HCT116 (cell line): ENCODE results near the gene NFASC. TPM values are rescaled to one million over a fixed set of nuclear protein-coding genes. Genes with fewer than 3 reads are reported as not detected.

Source experiments
- ATAC-seq: fragments of 200-7000 bp; cut with Tn5 transposase; 2 replicates; pipeline ENCODE4 v1.9.1; 2020; ENCODE audit warnings: mild to moderate bottlenecking, moderate library complexity
- BruUV-seq: library from RNA; stranded (reverse); fragments of 400-500 nt; replicated peaks from 2 replicates; lab custom pipeline; 2021; lab: Mats Ljungman, UMichigan
- CTCF ChIA-PET: fragments of 300-600 bp; sonication (Branson Sonifier 250); formaldehyde crosslinking; loops from one replicate; lab custom pipeline; 2021; ENCODE audit warnings: antibody characterized with exemption; lab: Charles Lee
- POLR2A ChIA-PET: fragments of 300-600, 350-600 bp; sonication (Branson Sonifier 250); formaldehyde crosslinking; loops from one replicate; lab custom pipeline; 2021; ENCODE audit warnings: antibody characterized with exemption; lab: Charles Lee
- RAD21 ChIA-PET, 2 experiments: fragments of 300-600 bp; sonication (Branson Sonifier 250); formaldehyde crosslinking; loops; one replicate each; lab custom pipeline; 2023; ENCODE audit warnings: low total read pairs in 2 of 2; ENCODE audit not compliant: uncharacterized antibody in 2 of 2, unreplicated experiment in 2 of 2, low non-redundant PET in 1 of 2; lab: Charles Lee
- DNase-seq: peaks from one replicate; pipeline ENCODE4 v3.0.0-alpha.2; 2010; ENCODE audit warnings: low read depth, low spot score
- H2AFZ ChIP-seq: fragments of 200-600 bp; shearing (Covaris generic), sonication (generic); 2 replicates; pipeline ENCODE4 v1.6.1; 2017; ENCODE audit warnings: low read depth, mixed run types, mixed read lengths, antibody characterized with exemption, low read length; ENCODE audit not compliant: poor library complexity, severe bottlenecking
- H3K27ac ChIP-seq: 2 replicates; pipeline ENCODE4 v1.5.1; 2012; ENCODE audit warnings: low read depth, low read length
- H3K27me3 ChIP-seq: fragments of 200-600 bp; sonication (generic); 2 replicates; pipeline ENCODE4 v1.6.1; 2016; ENCODE audit warnings: mixed run types, low read length, mixed read lengths; ENCODE audit not compliant: insufficient read depth
- H3K36me3 ChIP-seq, 2 experiments: fragments of 200-500 bp in 1 of 2; fragments of 200-600 bp in 1 of 2; sonication (Bioruptor generic) in 1 of 2; sonication (generic) in 1 of 2; 2 replicates each; pipeline versions ENCODE4 v1.5.1 to v1.6.1; 2014 to 2016; ENCODE audit warnings: low read length in 2 of 2, inconsistent platforms in 1 of 2, mixed read lengths in 1 of 2, mixed run types in 1 of 2; ENCODE audit not compliant: insufficient read depth in 2 of 2, control insufficient read depth in 1 of 2
- H3K4me1 ChIP-seq, 2 experiments: fragments of 200-600 bp in 1 of 2; sonication (generic) in 1 of 2; 2 replicates each; pipeline versions ENCODE4 v1.5.1 to v1.6.1; 2012 to 2017; ENCODE audit warnings: low read length in 2 of 2, inconsistent platforms in 1 of 2, mild to moderate bottlenecking in 1 of 2, mixed read lengths in 1 of 2, mixed run types in 1 of 2, moderate library complexity in 1 of 2; ENCODE audit not compliant: insufficient read depth in 2 of 2, control insufficient read depth in 1 of 2
- H3K4me2 ChIP-seq: fragments of 200-600 bp; sonication (generic); 2 replicates; pipeline ENCODE4 v1.6.1; 2017; ENCODE audit warnings: mixed run types, low read length, mixed read lengths
- H3K4me3 ChIP-seq, 2 experiments: fragments of 200-600 bp in 1 of 2; sonication (generic) in 1 of 2; replicated peaks in 1 of 2; 2 replicates each; pipeline ENCODE4 v1.5.1; 2011 to 2016; ENCODE audit warnings: low read length in 2 of 2, control low read depth in 1 of 2, low read depth in 1 of 2, mild to moderate bottlenecking in 1 of 2, mixed read lengths in 1 of 2, mixed run types in 1 of 2
- H3K79me2 ChIP-seq: fragments of 200-600 bp; sonication (generic); 2 replicates; pipeline ENCODE4 v1.6.1; 2017; ENCODE audit warnings: mild to moderate bottlenecking, mixed run types, low read length, moderate library complexity, mixed read lengths; ENCODE audit not compliant: insufficient read depth
- H3K9ac ChIP-seq: fragments of 200-600 bp; sonication (generic); 2 replicates; pipeline ENCODE4 v1.6.1; 2016; ENCODE audit warnings: low read length, mixed read lengths
- H3K9me2 ChIP-seq: fragments of 200-600 bp; sonication (generic), shearing (Covaris generic); 2 replicates; pipeline ENCODE4 v1.6.1; 2017; ENCODE audit warnings: mixed run types, mild to moderate bottlenecking, moderate library complexity; ENCODE audit not compliant: insufficient read depth
- H3K9me3 ChIP-seq, 2 experiments: fragments of 200-500 bp in 1 of 2; fragments of 200-600 bp in 1 of 2; sonication (Bioruptor generic) in 1 of 2; sonication (generic) in 1 of 2; 2 replicates each; pipeline ENCODE4 v1.6.1; 2014 to 2017; ENCODE audit warnings: low read length in 2 of 2, mixed read lengths in 2 of 2, inconsistent platforms in 1 of 2, low read depth in 1 of 2, mild to moderate bottlenecking in 1 of 2, mixed run types in 1 of 2, moderate library complexity in 1 of 2; ENCODE audit not compliant: control insufficient read depth in 1 of 2, insufficient read depth in 1 of 2
- H4K20me1 ChIP-seq: fragments of 200-600 bp; sonication (generic), shearing (Covaris generic); 2 replicates; pipeline ENCODE4 v1.6.1; 2017; ENCODE audit warnings: mixed run types, mild to moderate bottlenecking, moderate library complexity; ENCODE audit not compliant: insufficient read depth
- CTCF ChIP-seq, 3 experiments: fragments of 200-600 bp in 1 of 3; sonication (generic) in 1 of 3; IDR thresholded peaks in 2 of 3; conservative IDR thresholded peaks in 1 of 3; 2 replicates each; pipeline ENCODE4 v1.5.1; 2012 to 2017; ENCODE audit warnings: low read depth in 2 of 3, low read length in 2 of 3, antibody characterized with exemption in 1 of 3, borderline replicate concordance in 1 of 3, control low read depth in 1 of 3, mild to moderate bottlenecking in 1 of 3, mixed read lengths in 1 of 3, mixed run types in 1 of 3, moderate library complexity in 1 of 3; ENCODE audit not compliant: insufficient read depth in 1 of 3
- JUND ChIP-seq: IDR thresholded peaks from 2 replicates; pipeline ENCODE4 v1.6.1; 2012
- POLR2A ChIP-seq: IDR thresholded peaks from 2 replicates; pipeline ENCODE4 v1.7.0; 2011; ENCODE audit warnings: borderline replicate concordance; ENCODE audit not compliant: insufficient read depth, insufficient read length; ENCODE audit errors: extremely low read depth
- SP1 ChIP-seq: IDR thresholded peaks from 2 replicates; pipeline ENCODE4 v1.6.1; 2012; ENCODE audit warnings: low read depth
- ZNF274 ChIP-seq: fragments of 200-500 bp; sonication (Bioruptor generic); IDR thresholded peaks from 2 replicates; pipeline ENCODE4 v1.6.1; 2014; ENCODE audit warnings: mild to moderate bottlenecking, low read depth, low read length, inconsistent platforms
- intact Hi-C: fragments of 100-400 bp; cut with micrococcal nuclease; formaldehyde crosslinking; loops from 2 replicates; pipeline ENCODE4 v1.10.0; 2022
- total RNA-seq: library from RNA; stranded (reverse); gene quantifications from one replicate; pipeline ENCODE4 v1.2.1, GENCODE V29; 2021; ENCODE audit not compliant: unreplicated experiment
- TF ChIP-seq, protein P1 (sequence below): IDR thresholded peaks from 2 replicates; pipeline ENCODE4 v1.6.1; 2012; ENCODE audit warnings: low read depth

NFASC gene
- total RNA-seq, 1 experiment from 2014 or later = 0.57 TPM

- Histone ChIP-seq H3K79me2 (no peaks in the 10 kb centered on the region), H3K4me2 (no peak overlapping the region), H3K36me3 (no peaks in the 10 kb centered on the region), H3K27ac (no peak overlapping the region), H3K27me3 (no peaks in the 10 kb centered on the region; the same call in 1 of the 2 replicates), H3K9ac (no peak overlapping the region), H3K9me3 (no peaks in the 10 kb centered on the region), H3K4me1 (0 out of 4 replicates have a peak, but pooled peaks cover 0 to 3% of the 10 kb centered on the region in 2 experiments), H3K9me2 (no peaks in the 10 kb centered on the region), H2AFZ (no peak overlapping the region), H4K20me1 (no peaks in the 10 kb centered on the region), H3K4me3 (no peak overlapping the region)
- intact Hi-C loops = no loop called here
- CTCF ChIA-PET = interaction anchor here (1.1 kb wide), 1 partner anchor 27 kb away, joined by 3 read pairs; no protein-coding TSS in a partner anchor
- POLR2A ChIA-PET = interaction anchor here (1.2 kb wide), 1 partner anchor 21 kb away, joined by 3 read pairs; no protein-coding TSS in a partner anchor
- DNase-seq (no peak), ATAC-seq (no peak)
- TF ChIP-seq JUND (no peak), POLR2A (no peak), ZNF274 (no peak), CTCF (IDR thresholded peaks at IDR 0.05 in 2 of 3, conservative IDR thresholded peaks at IDR 0.05 in 1 of 3; ENCODE audit: borderline replicate concordance in 1 of 3, insufficient read depth in 1 of 3, low read depth in 2 of 3, low read length in 2 of 3) (no peak), SP1 (no peak)
- TF ChIP-seq, protein P1, sequence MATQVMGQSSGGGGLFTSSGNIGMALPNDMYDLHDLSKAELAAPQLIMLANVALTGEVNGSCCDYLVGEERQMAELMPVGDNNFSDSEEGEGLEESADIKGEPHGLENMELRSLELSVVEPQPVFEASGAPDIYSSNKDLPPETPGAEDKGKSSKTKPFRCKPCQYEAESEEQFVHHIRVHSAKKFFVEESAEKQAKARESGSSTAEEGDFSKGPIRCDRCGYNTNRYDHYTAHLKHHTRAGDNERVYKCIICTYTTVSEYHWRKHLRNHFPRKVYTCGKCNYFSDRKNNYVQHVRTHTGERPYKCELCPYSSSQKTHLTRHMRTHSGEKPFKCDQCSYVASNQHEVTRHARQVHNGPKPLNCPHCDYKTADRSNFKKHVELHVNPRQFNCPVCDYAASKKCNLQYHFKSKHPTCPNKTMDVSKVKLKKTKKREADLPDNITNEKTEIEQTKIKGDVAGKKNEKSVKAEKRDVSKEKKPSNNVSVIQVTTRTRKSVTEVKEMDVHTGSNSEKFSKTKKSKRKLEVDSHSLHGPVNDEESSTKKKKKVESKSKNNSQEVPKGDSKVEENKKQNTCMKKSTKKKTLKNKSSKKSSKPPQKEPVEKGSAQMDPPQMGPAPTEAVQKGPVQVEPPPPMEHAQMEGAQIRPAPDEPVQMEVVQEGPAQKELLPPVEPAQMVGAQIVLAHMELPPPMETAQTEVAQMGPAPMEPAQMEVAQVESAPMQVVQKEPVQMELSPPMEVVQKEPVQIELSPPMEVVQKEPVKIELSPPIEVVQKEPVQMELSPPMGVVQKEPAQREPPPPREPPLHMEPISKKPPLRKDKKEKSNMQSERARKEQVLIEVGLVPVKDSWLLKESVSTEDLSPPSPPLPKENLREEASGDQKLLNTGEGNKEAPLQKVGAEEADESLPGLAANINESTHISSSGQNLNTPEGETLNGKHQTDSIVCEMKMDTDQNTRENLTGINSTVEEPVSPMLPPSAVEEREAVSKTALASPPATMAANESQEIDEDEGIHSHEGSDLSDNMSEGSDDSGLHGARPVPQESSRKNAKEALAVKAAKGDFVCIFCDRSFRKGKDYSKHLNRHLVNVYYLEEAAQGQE = no peak
- RAD21 ChIA-PET = no interaction called here
- no TSS peak for BruUV-seq
These were observed 145.4 kb downstream of the NFASC start for GRCh38 chr1:205016075-205016474.
